H9 (cell line): ENCODE measurements around the gene RNASE8. TPM values are rescaled to one million over a fixed set of nuclear protein-coding genes. Genes with fewer than 3 reads are reported as not detected.

ENCODE experiments used
- DNase-seq: peaks from one replicate; pipeline ENCODE4 v3.0.0-alpha.2; 2017
- H2AFZ ChIP-seq: one replicate; pipeline ENCODE4 v1.6.1; 2013; ENCODE audit warnings: mild to moderate bottlenecking, low read length, control low read depth, moderate library complexity
- H2AK5ac ChIP-seq: 2 replicates; pipeline ENCODE4 v1.6.1; 2013; ENCODE audit warnings: low read length, control low read depth, mixed read lengths; ENCODE audit not compliant: insufficient read length
- H2BK120ac ChIP-seq: one replicate; pipeline ENCODE4 v1.6.1; 2013; ENCODE audit warnings: low read depth, mild to moderate bottlenecking, low read length, control low read depth, inconsistent platforms; ENCODE audit not compliant: poor library complexity, severe bottlenecking
- H2BK12ac ChIP-seq: 2 replicates; pipeline ENCODE4 v1.6.1; 2013; ENCODE audit warnings: low read length, control low read depth, mixed read lengths, low read depth; ENCODE audit not compliant: insufficient read length
- H2BK15ac ChIP-seq: 2 replicates; pipeline ENCODE4 v1.6.1; 2013; ENCODE audit warnings: low read depth, low read length, control low read depth
- H2BK20ac ChIP-seq: one replicate; pipeline ENCODE4 v1.6.1; 2013; ENCODE audit warnings: low read depth, mild to moderate bottlenecking, low read length, control low read depth, inconsistent platforms; ENCODE audit not compliant: poor library complexity, severe bottlenecking
- H2BK5ac ChIP-seq: 2 replicates; pipeline ENCODE4 v1.6.1; 2013; ENCODE audit warnings: low read length, control low read depth, mixed read lengths; ENCODE audit not compliant: insufficient read length
- H3K14ac ChIP-seq: 2 replicates; pipeline ENCODE4 v1.6.1; 2013; ENCODE audit warnings: low read length, control low read depth; ENCODE audit not compliant: insufficient read depth
- H3K18ac ChIP-seq: 2 replicates; pipeline ENCODE4 v1.6.1; 2013; ENCODE audit warnings: low read depth, mild to moderate bottlenecking, mixed read lengths, low read length, control low read depth; ENCODE audit not compliant: insufficient read length
- H3K23ac ChIP-seq: 2 replicates; pipeline ENCODE4 v1.6.1; 2013; ENCODE audit warnings: low read length, control low read depth, mixed read lengths, low read depth; ENCODE audit not compliant: insufficient read length
- H3K23me2 ChIP-seq: 2 replicates; pipeline ENCODE4 v1.6.1; 2013; ENCODE audit warnings: low read depth, mild to moderate bottlenecking, mixed read lengths, low read length, control low read depth; ENCODE audit not compliant: insufficient read length, poor library complexity, severe bottlenecking
- H3K27ac ChIP-seq: 2 replicates; pipeline ENCODE4 v1.5.1; 2013; ENCODE audit warnings: low read length, control low read depth, mixed read lengths, low read depth; ENCODE audit not compliant: insufficient read length
- H3K27me3 ChIP-seq: 2 replicates; pipeline ENCODE4 v1.6.1; 2013; ENCODE audit warnings: low read length, control low read depth, inconsistent platforms; ENCODE audit not compliant: insufficient read depth
- H3K4ac ChIP-seq: 2 replicates; pipeline ENCODE4 v1.6.1; 2013; ENCODE audit warnings: low read depth, mild to moderate bottlenecking, control low read depth, inconsistent platforms, low read length, moderate library complexity
- H3K4me1 ChIP-seq: 2 replicates; pipeline ENCODE4 v1.6.1; 2013; ENCODE audit warnings: low read length, control low read depth, inconsistent platforms; ENCODE audit not compliant: insufficient read depth
- H3K4me2 ChIP-seq: 2 replicates; pipeline ENCODE4 v1.6.1; 2013; ENCODE audit warnings: low read length, control low read depth, mixed read lengths; ENCODE audit not compliant: insufficient read length, insufficient read depth
- H3K56ac ChIP-seq: 2 replicates; pipeline ENCODE4 v1.6.1; 2013; ENCODE audit warnings: low read depth, mild to moderate bottlenecking, mixed read lengths, low read length, control low read depth; ENCODE audit not compliant: insufficient read length
- H3K79me1 ChIP-seq: 2 replicates; pipeline ENCODE4 v1.6.1; 2013; ENCODE audit warnings: low read depth, mild to moderate bottlenecking, moderate library complexity, low read length, control low read depth, inconsistent platforms; ENCODE audit not compliant: insufficient read depth, poor library complexity, severe bottlenecking
- H3K79me2 ChIP-seq: 2 replicates; pipeline ENCODE4 v1.6.1; 2013; ENCODE audit warnings: low read length, control low read depth, inconsistent platforms; ENCODE audit not compliant: insufficient read depth
- H3K9ac ChIP-seq: 2 replicates; pipeline ENCODE4 v1.6.1; 2013; ENCODE audit warnings: low read length, control low read depth, mixed read lengths; ENCODE audit not compliant: insufficient read length; ENCODE audit errors: extremely low read depth
- H3K9me3 ChIP-seq: one replicate; pipeline ENCODE4 v1.6.1; 2013; ENCODE audit warnings: low read depth, low read length, inconsistent platforms; ENCODE audit not compliant: control insufficient read depth
- H3T11ph ChIP-seq: one replicate; pipeline ENCODE4 v1.6.1; 2013; ENCODE audit warnings: mild to moderate bottlenecking, low read length, control low read depth, inconsistent platforms
- H4K20me1 ChIP-seq: one replicate; pipeline ENCODE4 v1.6.1; 2013; ENCODE audit not compliant: control insufficient read depth, insufficient read length, insufficient read depth
- H4K5ac ChIP-seq: 2 replicates; pipeline ENCODE4 v1.6.1; 2013; ENCODE audit warnings: low read depth, mild to moderate bottlenecking, mixed read lengths, low read length, control low read depth; ENCODE audit not compliant: insufficient read length
- H4K8ac ChIP-seq: replicated peaks from 2 replicates; pipeline ENCODE4 v1.6.1; 2013; ENCODE audit warnings: low read length, control low read depth, mixed read lengths, low read depth; ENCODE audit not compliant: insufficient read length
- H4K91ac ChIP-seq: 2 replicates; pipeline ENCODE4 v1.6.1; 2013; ENCODE audit warnings: low read depth, mild to moderate bottlenecking, moderate library complexity, mixed read lengths, low read length, control low read depth; ENCODE audit not compliant: insufficient read length
- H3K27ac Mint-ChIP-seq, 3 experiments: 2 replicates in 2 of 3; 3 replicates in 1 of 3; pipeline ENCODE4 v1.8.0; 2020 to 2021; ENCODE audit warnings: mixed read lengths in 3 of 3, mild to moderate bottlenecking in 1 of 3, moderate library complexity in 1 of 3
- H3K27me3 Mint-ChIP-seq: 2 replicates; pipeline ENCODE4 v1.8.0; 2021; ENCODE audit warnings: low read depth, mild to moderate bottlenecking, moderate library complexity, mixed read lengths
- H3K36me3 Mint-ChIP-seq, 3 experiments: 2 replicates in 2 of 3; 3 replicates in 1 of 3; pipeline ENCODE4 v1.8.0; 2020 to 2021; ENCODE audit warnings: low read depth in 3 of 3, mixed read lengths in 3 of 3; ENCODE audit not compliant: insufficient read depth in 1 of 3
- H3K4me1 Mint-ChIP-seq, 2 experiments: 2 replicates each; pipeline ENCODE4 v1.8.0; 2020; ENCODE audit warnings: mixed read lengths in 2 of 2
- H3K4me3 Mint-ChIP-seq, 2 experiments: 2 replicates in 1 of 2; 3 replicates in 1 of 2; pipeline ENCODE4 v1.8.0; 2020 to 2021; ENCODE audit warnings: mild to moderate bottlenecking in 2 of 2, mixed read lengths in 2 of 2, moderate library complexity in 1 of 2
- H3K9me3 Mint-ChIP-seq, 2 experiments: 2 replicates in 1 of 2; 3 replicates in 1 of 2; pipeline ENCODE4 v1.8.0; 2020; ENCODE audit warnings: mild to moderate bottlenecking in 2 of 2, mixed read lengths in 2 of 2, moderate library complexity in 1 of 2
- CTCF ChIP-seq: fragments of 200-600 bp; sonication (generic); conservative IDR thresholded peaks from 3 replicates; pipeline ENCODE4 v1.8.0; 2021; ENCODE audit warnings: antibody characterized with exemption, mild to moderate bottlenecking
- WGBS: extraction: QIAGEN DNeasy Blood & Tissue Kit; methylation state at CpG from one replicate; pipeline ENCODE4 v1.1.7; 2013; ENCODE audit warnings: missing lambda C conversion rate, low lambda C conversion rate, mixed read lengths; ENCODE audit not compliant: insufficient read length; ENCODE audit errors: extremely low coverage; 5-methylcytosine and 5-hydroxymethylcytosine counted together
- total RNA-seq: library from RNA; stranded (reverse); gene quantifications from 2 replicates; pipeline ENCODE4 v1.2.1, GENCODE V29; 2021

The RNASE8 gene
- total RNA-seq, 1 experiment from 2014 or later = not detected

- no peak overlapping the region for H3K9ac ChIP-seq
- no peaks in the 10 kb centered on the region for H3K4me1 ChIP-seq
- no peaks in the 10 kb centered on the region for H4K20me1 ChIP-seq
- H3K27me3 ChIP-seq = no peaks in the 10 kb centered on the region
- no peaks in the 10 kb centered on the region for H3K79me1 ChIP-seq
- no peak overlapping the region for H3K18ac ChIP-seq
- no peak overlapping the region for H2AK5ac ChIP-seq
- H3T11ph ChIP-seq = no peak overlapping the region
- no peak overlapping the region for H3K14ac ChIP-seq
- DNase-seq = no peak
- no peak for TF ChIP-seq CTCF
- no peak overlapping the region for H3K27ac ChIP-seq
- H2BK20ac ChIP-seq = no peak overlapping the region
- no peak overlapping the region for H4K5ac ChIP-seq
- no peaks in the 10 kb centered on the region for H3K79me2 ChIP-seq
- peak overlapping the region in 1 of 3 experiments; percentile 81; a peak in 1 of 7 replicates for H3K27ac Mint-ChIP-seq
- H3K36me3 Mint-ChIP-seq = no peaks in the 10 kb centered on the region
- H3K4me3 Mint-ChIP-seq = no peak overlapping the region
- H4K8ac ChIP-seq = no peak overlapping the region
- H3K23ac ChIP-seq = no peak overlapping the region
- H3K4me1 Mint-ChIP-seq = peaks cover 0 to 1% of the 10 kb centered on the region in 2 experiments; a peak in 2 of 4 replicates
- no peak overlapping the region for H2BK5ac ChIP-seq
- no peak overlapping the region for H3K4ac ChIP-seq
- no peak overlapping the region for H4K91ac ChIP-seq
- H3K9me3 ChIP-seq = no peaks in the 10 kb centered on the region
- H3K23me2 ChIP-seq = no peaks in the 10 kb centered on the region
- H3K9me3 Mint-ChIP-seq = no peaks in the 10 kb centered on the region
- H2BK15ac ChIP-seq = no peak overlapping the region
- H2AFZ ChIP-seq = no peak overlapping the region
- no peak overlapping the region for H3K4me2 ChIP-seq
- H2BK12ac ChIP-seq = no peak overlapping the region
- no CpG with 5 or more reads among the region's 4 CpGs for WGBS
- no peak overlapping the region for H3K56ac ChIP-seq
- no peak overlapping the region for H2BK120ac ChIP-seq
- H3K27me3 Mint-ChIP-seq = peaks cover 50% of the 10 kb centered on the region
Measured at GRCh38 chr14:21033133-21033698, 24.4 kb upstream of the RNASE8 start.
